OCI-LY3 (cell line): ENCODE data around the gene POP7.
"Not testable (repeated sequence)": the region's sequence is repeated elsewhere in the genome, so short reads cannot be mapped to it uniquely, and the experiment has no call there.

ENCODE experiments used
- H2AFZ ChIP-seq: fragments of 200-600, 300-600 bp; shearing (Covaris generic); 2 replicates; pipeline ENCODE4 v1.6.0; 2014; ENCODE audit warnings: antibody characterized with exemption, low read depth, low read length
- H3K27ac ChIP-seq: fragments of 200-600, 300-600 bp; sonication (generic); 2 replicates; pipeline ENCODE4 v1.5.1; 2014; ENCODE audit warnings: mild to moderate bottlenecking, low read length, moderate library complexity, mixed read lengths
- H3K27me3 ChIP-seq: fragments of 200-600, 300-600 bp; sonication (generic); 2 replicates; pipeline ENCODE4 v1.6.1; 2014; ENCODE audit warnings: low read depth, low read length, mixed read lengths
- H3K36me3 ChIP-seq: fragments of 200-600, 300-600 bp; sonication (generic); replicated peaks from 2 replicates; pipeline ENCODE3; 2014; ENCODE audit warnings: low read depth, low read length, mixed read lengths
- H3K4me1 ChIP-seq: fragments of 300-600, 200-600 bp; sonication (generic); 2 replicates; pipeline ENCODE4 v1.6.1; 2014; ENCODE audit warnings: low read length, mixed read lengths
- H3K4me2 ChIP-seq: fragments of 200-600, 300-600 bp; sonication (generic); 2 replicates; pipeline ENCODE4 v1.6.1; 2014; ENCODE audit warnings: low read length, mixed read lengths
- H3K4me3 ChIP-seq: fragments of 300-600, 200-600 bp; sonication (generic); 2 replicates; pipeline ENCODE4 v1.5.1; 2014; ENCODE audit warnings: antibody characterized with exemption, mild to moderate bottlenecking, low read length, moderate library complexity
- H3K79me2 ChIP-seq: fragments of 300-600, 200-600 bp; shearing (Covaris generic); 2 replicates; pipeline ENCODE4 v1.6.1; 2014; ENCODE audit warnings: mild to moderate bottlenecking, low read length, mixed read lengths
- H3K9ac ChIP-seq: fragments of 300-600, 200-600 bp; shearing (Covaris generic); 2 replicates; pipeline ENCODE4 v1.6.0; 2014; ENCODE audit warnings: mild to moderate bottlenecking, low read length, moderate library complexity
- H3K9me3 ChIP-seq: fragments of 200-600, 300-600 bp; shearing (Covaris generic); 2 replicates; pipeline ENCODE4 v1.6.1; 2014; ENCODE audit warnings: low read length, mixed read lengths; ENCODE audit not compliant: insufficient read depth
- H4K20me1 ChIP-seq: fragments of 200-600, 300-600 bp; sonication (generic); 2 replicates; pipeline ENCODE4 v1.6.1; 2016; ENCODE audit warnings: low read length, mixed read lengths; ENCODE audit not compliant: insufficient read depth
- EZH2phosphoT487 ChIP-seq: fragments of 200-600 bp; shearing (Covaris generic); IDR thresholded peaks from 2 replicates; pipeline ENCODE4 v1.6.1; 2018; ENCODE audit warnings: antibody characterized with exemption, mixed run types, low read depth
- TF ChIP-seq, protein P1 (sequence below): fragments of 200-600, 300-600 bp; sonication (generic); IDR thresholded peaks from 2 replicates; pipeline ENCODE4 v1.5.1; 2014; ENCODE audit warnings: antibody characterized with exemption, low read length, low read depth

Gene POP7

GRCh38 chr7:100693312-100694097, 12.4 kb upstream of the POP7 start:
- Histone ChIP-seq H3K27me3 (peaks cover 11% of the 10 kb centered on the region; the same call in 1 of the 2 replicates), H3K4me1 (peaks cover 34% of the 10 kb centered on the region), H3K4me3 (peak overlapping the region; percentile 84), H3K27ac (no peak overlapping the region; the same call in 1 of the 2 replicates), H3K79me2 (peaks cover 52% of the 10 kb centered on the region), H3K9me3 (no peaks in the 10 kb centered on the region), H2AFZ (no peak overlapping the region), H3K9ac (peak overlapping the region; percentile 81), H4K20me1 (peaks cover 40% of the 10 kb centered on the region), H3K4me2 (peak overlapping the region; percentile 90), H3K36me3 (peaks cover 6% of the 10 kb centered on the region)
- no peak for TF ChIP-seq EZH2phosphoT487
- TF ChIP-seq, protein P1, sequence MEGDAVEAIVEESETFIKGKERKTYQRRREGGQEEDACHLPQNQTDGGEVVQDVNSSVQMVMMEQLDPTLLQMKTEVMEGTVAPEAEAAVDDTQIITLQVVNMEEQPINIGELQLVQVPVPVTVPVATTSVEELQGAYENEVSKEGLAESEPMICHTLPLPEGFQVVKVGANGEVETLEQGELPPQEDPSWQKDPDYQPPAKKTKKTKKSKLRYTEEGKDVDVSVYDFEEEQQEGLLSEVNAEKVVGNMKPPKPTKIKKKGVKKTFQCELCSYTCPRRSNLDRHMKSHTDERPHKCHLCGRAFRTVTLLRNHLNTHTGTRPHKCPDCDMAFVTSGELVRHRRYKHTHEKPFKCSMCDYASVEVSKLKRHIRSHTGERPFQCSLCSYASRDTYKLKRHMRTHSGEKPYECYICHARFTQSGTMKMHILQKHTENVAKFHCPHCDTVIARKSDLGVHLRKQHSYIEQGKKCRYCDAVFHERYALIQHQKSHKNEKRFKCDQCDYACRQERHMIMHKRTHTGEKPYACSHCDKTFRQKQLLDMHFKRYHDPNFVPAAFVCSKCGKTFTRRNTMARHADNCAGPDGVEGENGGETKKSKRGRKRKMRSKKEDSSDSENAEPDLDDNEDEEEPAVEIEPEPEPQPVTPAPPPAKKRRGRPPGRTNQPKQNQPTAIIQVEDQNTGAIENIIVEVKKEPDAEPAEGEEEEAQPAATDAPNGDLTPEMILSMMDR = no peak

DNA sequence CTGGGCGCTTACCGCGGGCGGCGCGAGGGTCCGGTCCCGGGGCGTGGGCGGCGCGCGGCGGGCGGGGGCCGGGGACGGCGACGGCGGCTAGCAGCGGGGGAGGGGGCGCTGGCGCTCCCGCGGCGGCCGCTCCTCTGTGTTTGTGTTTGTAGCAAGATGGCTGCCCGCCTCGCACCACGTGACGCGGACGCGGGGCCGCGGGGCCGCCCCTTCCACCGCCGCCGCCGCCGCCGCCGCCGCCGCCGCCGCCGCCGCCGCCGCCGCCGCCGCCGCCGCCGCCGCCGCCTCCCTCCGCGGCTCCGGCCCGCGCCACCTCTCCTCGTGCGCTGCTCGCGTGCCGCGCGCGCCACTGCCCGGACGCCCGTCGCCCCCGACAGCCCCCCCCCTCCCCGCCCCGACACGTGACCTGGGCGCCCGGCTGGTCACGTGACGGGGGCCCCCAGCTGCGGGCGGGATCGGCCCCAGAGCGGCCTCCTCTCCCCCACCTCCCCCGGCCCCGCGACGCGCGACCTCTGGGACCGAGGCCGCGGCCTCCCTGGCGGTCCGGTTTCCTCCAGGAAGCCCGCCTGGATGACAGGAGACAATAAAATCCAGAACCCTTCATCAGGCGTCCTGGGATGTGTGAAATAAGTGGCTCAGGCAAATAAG, 11.7 kb upstream of the POP7 start, which contains the start of gene GIGYF1:
Gene GIGYF1, minus strand, starts transcription at position 153 of the 648 bp plus-strand sequence. CDS start 6,012 bp downstream, outside the sequence.
- H2AFZ ChIP-seq = 0 out of 2 replicates have a peak within 1 kb of the TSS, but pooled peaks have one; percentile 67

DNA sequence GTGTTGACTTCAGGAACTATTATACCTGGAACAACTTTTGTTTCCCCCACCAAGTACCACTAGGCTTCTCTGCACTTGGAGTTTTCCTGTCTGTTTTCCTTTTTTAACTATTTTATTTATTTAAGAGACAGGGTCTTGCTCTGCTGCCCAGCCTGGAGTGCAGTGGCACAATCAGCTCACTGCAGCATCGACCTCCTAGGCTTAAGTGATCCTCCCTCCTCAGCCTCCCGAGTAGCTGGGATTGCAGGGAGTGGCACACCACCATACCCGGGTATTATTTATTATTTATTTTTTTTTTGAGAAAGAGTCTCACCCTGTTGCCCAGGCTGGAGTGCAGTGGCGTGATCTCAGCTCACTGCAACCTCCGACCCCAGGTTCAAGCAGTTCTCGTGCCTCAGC, 9.8 kb upstream of the POP7 start:
- Histone ChIP-seq H3K9ac (no peak overlapping the region), H3K4me1 (peaks cover 32% of the 10 kb centered on the region), H3K27ac (no peak overlapping the region), H3K9me3 (no peaks in the 10 kb centered on the region), H3K4me3 (peak overlapping the region; percentile 70; the same call in 1 of the 2 replicates), H3K79me2 (peaks cover 27% of the 10 kb centered on the region), H3K4me2 (peak overlapping the region; percentile 87), H2AFZ (no peak overlapping the region; the same call in 1 of the 2 replicates), H3K27me3 (peaks cover 16% of the 10 kb centered on the region), H4K20me1 (peaks cover 17% of the 10 kb centered on the region), H3K36me3 (peaks cover under 1% of the 10 kb centered on the region)
- TF ChIP-seq, protein P1 = no peak
- no peak for TF ChIP-seq EZH2phosphoT487

More for the DNA sequence above, 11.7 kb upstream of the POP7 start, which contains the start of gene GIGYF1:
- TF ChIP-seq, protein P1 = no peak
- TF ChIP-seq EZH2phosphoT487 = no peak
- H3K9me3 ChIP-seq = no peaks in the 10 kb centered on the region
- peaks cover 11% of the 10 kb centered on the region; the same call in 1 of the 2 replicates for H3K27me3 ChIP-seq
- no peak within 1 kb of the TSS; the same call in 1 of the 2 replicates for H3K27ac ChIP-seq
- H3K4me1 ChIP-seq = peaks cover 34% of the 10 kb centered on the region
- H3K36me3 ChIP-seq = peaks cover 4% of the 10 kb centered on the region
- peak within 1 kb of the TSS; percentile 84 for H3K4me3 ChIP-seq
- peaks cover 33% of the 10 kb centered on the region for H4K20me1 ChIP-seq
- peak within 1 kb of the TSS; percentile 81 for H3K9ac ChIP-seq
- H3K4me2 ChIP-seq = peak within 1 kb of the TSS; percentile 90
- H3K79me2 ChIP-seq = peaks cover 45% of the 10 kb centered on the region

DNA sequence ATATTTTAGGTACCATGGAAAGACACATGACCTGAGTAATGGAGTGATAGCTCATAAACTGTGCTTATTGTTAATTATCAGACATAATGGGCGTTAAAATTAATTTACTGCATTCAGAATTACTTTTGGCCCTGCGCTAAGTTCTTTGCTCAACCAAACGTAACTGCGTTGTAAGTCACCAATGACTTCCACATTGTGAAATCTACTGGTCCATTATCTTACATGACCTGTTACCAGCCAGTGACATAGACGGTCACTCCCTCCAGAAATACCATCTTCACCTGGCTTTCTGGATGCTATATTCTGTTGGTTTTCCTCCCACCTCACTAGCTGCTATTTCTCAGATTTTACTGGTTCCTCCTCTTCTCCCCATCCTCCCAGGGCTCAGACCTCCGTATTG, 6.9 kb upstream of the POP7 start:
- no peak for TF ChIP-seq EZH2phosphoT487
- TF ChIP-seq, protein P1 = no peak
- Histone ChIP-seq H3K4me1 (peaks cover 17% of the 10 kb centered on the region), H3K9me3 (no peaks in the 10 kb centered on the region), H3K79me2 (no peaks in the 10 kb centered on the region), H3K27ac (no peak overlapping the region), H3K9ac (no peak overlapping the region), H2AFZ (no peak overlapping the region), H3K4me2 (no peak overlapping the region), H4K20me1 (no peaks in the 10 kb centered on the region), H3K36me3 (no peaks in the 10 kb centered on the region), H3K27me3 (peaks cover 16% of the 10 kb centered on the region), H3K4me3 (no peak overlapping the region)

DNA sequence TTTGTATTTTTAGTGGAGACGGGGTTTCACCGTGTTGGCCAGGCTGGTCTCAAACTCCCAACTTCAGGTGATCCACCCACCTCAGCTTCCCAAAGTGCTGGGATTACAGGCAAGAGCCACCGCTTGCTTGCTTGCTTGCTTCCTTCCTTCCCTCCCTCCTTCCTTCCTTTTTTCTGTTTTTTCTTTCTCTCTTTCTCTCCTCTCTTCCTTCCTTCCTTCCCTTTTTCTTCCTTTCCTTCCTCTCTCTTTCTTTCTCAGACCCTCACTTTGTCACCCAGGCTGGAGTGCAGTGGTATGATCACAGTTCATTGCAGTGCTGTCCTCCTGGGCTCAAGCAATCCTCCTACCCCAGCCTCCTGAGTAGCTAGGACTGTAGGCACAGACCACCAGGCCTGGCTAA, 4.8 kb upstream of the POP7 start:
- not testable (repeated sequence) for H3K4me2 ChIP-seq, H3K9ac ChIP-seq, H3K4me1 ChIP-seq

More for the DNA sequence above, 4.8 kb upstream of the POP7 start:
- H3K27me3 ChIP-seq, H3K4me3 ChIP-seq, H3K27ac ChIP-seq, H3K36me3 ChIP-seq, H4K20me1 ChIP-seq, H2AFZ ChIP-seq, H3K9me3 ChIP-seq, H3K79me2 ChIP-seq: not testable (repeated sequence)
